Neuronal stem cell (in vitro differentiated cells): ENCODE results near the gene MRPS24. TPM values are rescaled to one million over a fixed set of nuclear protein-coding genes. Genes with fewer than 3 reads are reported as not detected.

Experiments
- DNase-seq: peaks from one replicate; pipeline ENCODE4 v3.0.0-alpha.2; 2013; ENCODE audit warnings: low spot score
- H2AFZ ChIP-seq: one replicate; pipeline ENCODE4 v1.6.1; 2013; ENCODE audit warnings: mild to moderate bottlenecking, low read length, inconsistent platforms
- H2AK5ac ChIP-seq: 2 replicates; pipeline ENCODE4 v1.6.1; 2013; ENCODE audit warnings: low read depth, mild to moderate bottlenecking, inconsistent platforms, low read length, moderate library complexity, mixed read lengths
- H2BK120ac ChIP-seq: 2 replicates; pipeline ENCODE4 v1.6.1; 2013; ENCODE audit warnings: low read depth, mild to moderate bottlenecking, inconsistent platforms, low read length, moderate library complexity, mixed read lengths
- H2BK12ac ChIP-seq: one replicate; pipeline ENCODE4 v1.6.1; 2013; ENCODE audit warnings: low read length, inconsistent platforms
- H2BK15ac ChIP-seq: 2 replicates; pipeline ENCODE4 v1.6.1; 2013; ENCODE audit warnings: mild to moderate bottlenecking, low read length, inconsistent platforms, mixed read lengths
- H2BK5ac ChIP-seq: one replicate; pipeline ENCODE4 v1.6.1; 2013; ENCODE audit warnings: inconsistent platforms, mild to moderate bottlenecking, low read length, moderate library complexity
- H3K14ac ChIP-seq: one replicate; pipeline ENCODE4 v1.6.1; 2013; ENCODE audit warnings: low read length, inconsistent platforms
- H3K18ac ChIP-seq: 2 replicates; pipeline ENCODE4 v1.6.1; 2013; ENCODE audit warnings: low read length, inconsistent platforms
- H3K23ac ChIP-seq: 2 replicates; pipeline ENCODE4 v1.6.1; 2013; ENCODE audit warnings: low read depth, mild to moderate bottlenecking, mixed read lengths, low read length, inconsistent platforms; ENCODE audit not compliant: poor library complexity
- H3K27ac ChIP-seq: replicated peaks from 3 replicates; pipeline ENCODE4 v1.5.1; 2013; ENCODE audit warnings: low read length, inconsistent platforms
- H3K27me3 ChIP-seq, 3 experiments: 2 replicates each; pipeline ENCODE4 v1.6.1; 2013; ENCODE audit warnings: low read length in 3 of 3, mild to moderate bottlenecking in 2 of 3, inconsistent platforms in 1 of 3, low read depth in 1 of 3, mixed read lengths in 1 of 3, moderate library complexity in 1 of 3; ENCODE audit not compliant: control insufficient read depth in 3 of 3, insufficient read depth in 3 of 3
- H3K36me3 ChIP-seq, 2 donors: replicated peaks in 1 of 2; 2 replicates each; pipeline ENCODE4 v1.6.1; 2013; ENCODE audit warnings: low read length in 2 of 2; ENCODE audit not compliant: control insufficient read depth in 2 of 2, insufficient read depth in 2 of 2
- H3K4ac ChIP-seq: 2 replicates; pipeline ENCODE4 v1.6.1; 2013; ENCODE audit warnings: inconsistent platforms, mild to moderate bottlenecking, low read length, moderate library complexity
- H3K4me1 ChIP-seq, 2 donors: 1 replicate in 1 of 2; 2 replicates in 1 of 2; pipeline ENCODE4 v1.6.1; 2013; ENCODE audit warnings: low read length in 2 of 2, low read depth in 1 of 2; ENCODE audit not compliant: control insufficient read depth in 2 of 2, insufficient read depth in 1 of 2
- H3K4me2 ChIP-seq: one replicate; pipeline ENCODE4 v1.6.1; 2013; ENCODE audit warnings: mild to moderate bottlenecking, low read length, inconsistent platforms; ENCODE audit not compliant: insufficient read depth, poor library complexity, severe bottlenecking
- H3K4me3 ChIP-seq, 2 donors: 2 replicates each; pipeline ENCODE4 v1.5.1; 2013; ENCODE audit warnings: low read length in 2 of 2, mild to moderate bottlenecking in 2 of 2, inconsistent platforms in 1 of 2, moderate library complexity in 1 of 2
- H3K79me1 ChIP-seq: one replicate; pipeline ENCODE4 v1.6.1; 2013; ENCODE audit warnings: low read depth, mild to moderate bottlenecking, inconsistent platforms, low read length, moderate library complexity
- H3K9ac ChIP-seq: one replicate; pipeline ENCODE4 v1.6.1; 2013; ENCODE audit warnings: mild to moderate bottlenecking, low read depth, low read length, inconsistent platforms; ENCODE audit not compliant: poor library complexity
- H3K9me3 ChIP-seq, 2 donors: replicated peaks in 1 of 2; 2 replicates each; pipeline versions ENCODE3 to v1.6.1; 2013; ENCODE audit warnings: low read length in 2 of 2, mild to moderate bottlenecking in 2 of 2, inconsistent platforms in 1 of 2, low read depth in 1 of 2, mixed read lengths in 1 of 2, moderate library complexity in 1 of 2; ENCODE audit not compliant: control insufficient read depth in 2 of 2, insufficient read depth in 1 of 2
- H4K8ac ChIP-seq: one replicate; pipeline ENCODE4 v1.6.1; 2013; ENCODE audit warnings: low read depth, mild to moderate bottlenecking, inconsistent platforms, low read length, moderate library complexity
- H4K91ac ChIP-seq: one replicate; pipeline ENCODE4 v1.6.1; 2013; ENCODE audit warnings: low read length, low read depth, mild to moderate bottlenecking, inconsistent platforms; ENCODE audit not compliant: poor library complexity
- WGBS, 2 donors: extraction: QIAGEN DNeasy Blood & Tissue Kit; methylation state at CpG; one replicate each; pipeline ENCODE4 v1.1.7; 2013; ENCODE audit warnings: missing lambda C conversion rate in 2 of 2, mixed read lengths in 1 of 2; ENCODE audit not compliant: insufficient read length in 2 of 2, insufficient replicate concordance in 1 of 2; ENCODE audit errors: extremely low coverage in 2 of 2; 5-methylcytosine and 5-hydroxymethylcytosine counted together
- polyA plus RNA-seq, 2 experiments: library from polyadenylated mRNA; stranded (reverse); fragments of 200-250 nt; gene quantifications; one replicate each; pipeline ENCODE4 v1.2.3, GENCODE V29; 2013

MRPS24 gene
- polyA plus RNA-seq (2013, experiment 1 of 2) = 130 TPM
- 127 TPM for polyA plus RNA-seq (2013, experiment 2 of 2)

- Histone ChIP-seq H2BK12ac (no peak within 1 kb of the TSS), H4K91ac (no peak within 1 kb of the TSS), H2BK15ac (no peak within 1 kb of the TSS), H3K27me3 (no peaks in the 10 kb centered on the region), H2BK120ac (no peak within 1 kb of the TSS), H3K4ac (no peak within 1 kb of the TSS), H3K4me1 (peaks cover 3 to 7% of the 10 kb centered on the region in 2 donors), H2AFZ (peak within 1 kb of the TSS; percentile 97), H2AK5ac (peak within 1 kb of the TSS; percentile 16), H3K79me1 (no peaks in the 10 kb centered on the region), H3K27ac (peak within 1 kb of the TSS; percentile 70), H3K36me3 (peaks cover 10 to 25% of the 10 kb centered on the region in 2 donors), H3K23ac (peak within 1 kb of the TSS; percentile 98), H3K4me3 (peak within 1 kb of the TSS; percentile 91 to 94), H4K8ac (no peak within 1 kb of the TSS), H3K9ac (peak within 1 kb of the TSS; percentile 93), H3K4me2 (peak within 1 kb of the TSS; percentile 77), H3K18ac (peak within 1 kb of the TSS; percentile 98), H3K14ac (peak within 1 kb of the TSS; percentile 86), H2BK5ac (peak within 1 kb of the TSS; percentile 31), H3K9me3 (peaks cover 7 to 12% of the 10 kb centered on the region in 2 donors)
- peak; percentile 94 for DNase-seq
- WGBS, 2 donors = no CpG with 5 or more reads among the region's 81 CpGs
Observed at GRCh38 chr7:43869006-43869866, at the start of gene MRPS24. MRPS24 (minus strand) TSS chr7:43869517; CDS start chr7:43869495, 22 bp downstream.

DNA sequence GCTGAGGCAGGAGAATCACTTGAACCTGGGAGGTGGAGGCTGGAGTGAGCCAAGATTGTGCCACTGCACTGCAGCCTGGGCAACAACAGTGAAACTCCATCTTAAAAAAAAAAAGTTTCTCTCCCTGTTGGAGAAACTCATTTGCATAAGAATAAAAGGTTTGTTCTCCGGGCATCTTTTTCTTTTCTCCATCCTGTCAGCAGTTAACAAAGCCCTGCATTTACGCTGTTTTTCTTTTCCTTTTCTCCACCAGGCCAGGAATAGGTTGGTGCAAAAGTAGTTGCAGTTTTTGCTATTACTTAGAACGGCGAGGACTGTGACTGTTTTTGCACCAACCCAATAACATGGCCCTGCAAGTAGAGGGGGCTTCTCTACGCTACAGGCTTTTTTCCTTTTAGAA is 46.6 kb upstream of the MRPS24 start:
- H3K27ac ChIP-seq = no peak overlapping the region
- H3K4me1 ChIP-seq = no peaks in the 10 kb centered on the region
- H3K27me3 ChIP-seq = no peaks in the 10 kb centered on the region
- H2BK12ac ChIP-seq = no peak overlapping the region
- H3K4me3 ChIP-seq = no peak overlapping the region
- H3K14ac ChIP-seq = no peak overlapping the region
- H2AFZ ChIP-seq = no peak overlapping the region
- no CpG with 5 or more reads among the region's 5 CpGs for WGBS, 2 donors
- no peak overlapping the region for H3K23ac ChIP-seq
- no peak overlapping the region for H2BK5ac ChIP-seq
- H3K4me2 ChIP-seq = no peak overlapping the region
- H2BK15ac ChIP-seq = no peak overlapping the region
- H3K18ac ChIP-seq = no peak overlapping the region
- H3K36me3 ChIP-seq = peaks cover 0 to 4% of the 10 kb centered on the region in 2 donors
- H4K91ac ChIP-seq = no peak overlapping the region
- H3K9ac ChIP-seq = no peak overlapping the region
- no peaks in the 10 kb centered on the region for H3K79me1 ChIP-seq
- DNase-seq = no peak
- H2AK5ac ChIP-seq = no peak overlapping the region
- no peak overlapping the region for H3K4ac ChIP-seq
- peaks cover 0 to 5% of the 10 kb centered on the region in 2 donors for H3K9me3 ChIP-seq
- H4K8ac ChIP-seq = no peak overlapping the region
- H2BK120ac ChIP-seq = no peak overlapping the region

GRCh38 chr7:43914795-43915194 is 45.5 kb upstream of the MRPS24 start:
- Histone ChIP-seq H4K8ac (no peak overlapping the region), H3K14ac (no peak overlapping the region), H2AK5ac (no peak overlapping the region), H3K4me1 (no peaks in the 10 kb centered on the region), H3K79me1 (no peaks in the 10 kb centered on the region), H2BK5ac (no peak overlapping the region), H3K4me3 (no peak overlapping the region), H3K27me3 (no peaks in the 10 kb centered on the region), H3K9me3 (peaks cover 0 to 5% of the 10 kb centered on the region in 2 donors), H4K91ac (no peak overlapping the region), H3K27ac (no peak overlapping the region), H2BK12ac (no peak overlapping the region), H3K18ac (no peak overlapping the region), H2BK15ac (no peak overlapping the region), H2AFZ (no peak overlapping the region), H3K36me3 (peaks cover 0 to 4% of the 10 kb centered on the region in 2 donors), H3K4ac (no peak overlapping the region), H3K9ac (no peak overlapping the region), H3K4me2 (no peak overlapping the region), H3K23ac (no peak overlapping the region), H2BK120ac (no peak overlapping the region)
- no CpG with 5 or more reads among the region's 5 CpGs for WGBS, 2 donors
- DNase-seq = no peak

- H4K91ac ChIP-seq = no peak within 1 kb of the TSS
- peak within 1 kb of the TSS; percentile 49 for H3K23ac ChIP-seq
- WGBS, 2 donors = no CpG with 5 or more reads among the region's 73 CpGs
- no peak within 1 kb of the TSS for H3K27ac ChIP-seq
- DNase-seq = no peak
- no peak within 1 kb of the TSS for H3K4ac ChIP-seq
- no peak within 1 kb of the TSS for H3K14ac ChIP-seq
- H3K27me3 ChIP-seq = peaks cover 0 to 3% (median 0%) of the 10 kb centered on the region in 3 experiments
- H3K4me1 ChIP-seq = peaks cover 1 to 9% of the 10 kb centered on the region in 2 donors
- no peaks in the 10 kb centered on the region for H3K36me3 ChIP-seq
- H3K18ac ChIP-seq = peak within 1 kb of the TSS; percentile 92
- H3K9ac ChIP-seq = peak within 1 kb of the TSS; percentile 92
- peak within 1 kb of the TSS; percentile 79 to 87 for H3K4me3 ChIP-seq
- H2BK15ac ChIP-seq = peak within 1 kb of the TSS; percentile 87
- no peak within 1 kb of the TSS for H2BK12ac ChIP-seq
- no peaks in the 10 kb centered on the region for H3K79me1 ChIP-seq
- H4K8ac ChIP-seq = no peak within 1 kb of the TSS
- no peak within 1 kb of the TSS for H2AK5ac ChIP-seq
- peak within 1 kb of the TSS; percentile 96 for H2AFZ ChIP-seq
- H3K9me3 ChIP-seq = no peaks in the 10 kb centered on the region
- peak within 1 kb of the TSS; percentile 85 for H3K4me2 ChIP-seq
- H2BK5ac ChIP-seq = no peak within 1 kb of the TSS
- no peak within 1 kb of the TSS for H2BK120ac ChIP-seq
Observed at GRCh38 chr7:43906331-43907010, 37.2 kb upstream of the MRPS24 start, which contains the start of gene URGCP. URGCP (minus strand) TSS chr7:43906596; CDS start chr7:43906575, 21 bp downstream.
